Kidney (tissue), 14 donors: ENCODE measurements around the gene RXRA. TPM values are rescaled to one million over a fixed set of nuclear protein-coding genes. Genes with fewer than 3 reads are reported as not detected.

Experiments
- DNase-seq, 5 donors: peaks; one replicate each; pipeline ENCODE4 v3.0.0-alpha.2; 2013 to 2020
- FAIRE-seq: peaks from 2 replicates; lab custom pipeline; 2012; peaks lifted over from hg19 to GRCh38; lab: Jason Lieb, UNC
- H3K27ac ChIP-seq, 2 donors: one replicate each; pipeline ENCODE4 v1.7.0; 2013; ENCODE audit warnings: low read depth in 2 of 2, low read length in 2 of 2, inconsistent platforms in 1 of 2
- H3K27me3 ChIP-seq: one replicate; pipeline ENCODE4 v1.7.1; 2013; ENCODE audit warnings: low read length, inconsistent platforms; ENCODE audit not compliant: control insufficient read depth, insufficient read depth
- H3K36me3 ChIP-seq, 3 donors: one replicate each; pipeline versions ENCODE4 v1.7.0 to v1.7.1; 2013; ENCODE audit warnings: low read length in 3 of 3, control low read depth in 1 of 3, inconsistent platforms in 1 of 3; ENCODE audit not compliant: insufficient read depth in 3 of 3, control insufficient read depth in 2 of 3
- H3K4me1 ChIP-seq, 3 donors: one replicate each; pipeline versions ENCODE4 v1.7.0 to v1.7.1; 2013; ENCODE audit warnings: low read length in 3 of 3, inconsistent platforms in 1 of 3, low read depth in 1 of 3; ENCODE audit not compliant: control insufficient read depth in 2 of 3, insufficient read depth in 2 of 3
- H3K4me3 ChIP-seq, 3 donors: one replicate each; pipeline versions ENCODE4 v1.7.0 to v1.8.1; 2013; ENCODE audit warnings: low read length in 3 of 3, control low read depth in 1 of 3, inconsistent platforms in 1 of 3
- H3K9ac ChIP-seq, 3 donors: one replicate each; pipeline versions ENCODE4 v1.7.0 to v1.7.1; 2013; ENCODE audit warnings: low read length in 3 of 3, control low read depth in 1 of 3, inconsistent platforms in 1 of 3
- H3K9me3 ChIP-seq, 3 donors: one replicate each; pipeline versions ENCODE4 v1.7.0 to v1.7.1; 2013; ENCODE audit warnings: low read length in 3 of 3, control low read depth in 1 of 3, inconsistent platforms in 1 of 3; ENCODE audit not compliant: control insufficient read depth in 2 of 3, insufficient read depth in 1 of 3
- CTCF ChIP-seq: IDR thresholded peaks from 3 replicates; pipeline ENCODE4 v1.5.1; 2012; ENCODE audit warnings: mild to moderate bottlenecking, moderate library complexity, borderline replicate concordance; ENCODE audit not compliant: insufficient read depth; ENCODE audit errors: extremely low read depth
- intact Hi-C: fragments of 100-400 bp; cut with DNase I; formaldehyde crosslinking; loops from one replicate; pipeline ENCODE4 v1.11.1; 2022
- polyA plus RNA-seq: library from polyadenylated mRNA; stranded (reverse); fragments of 350-450 nt; fragmentation: Illumina TruSeq; extraction: RNeasy Lipid Tissue Mini Kit (QIAGEN cat#74804); gene quantifications from one replicate; pipeline ENCODE4 v1.2.3, GENCODE V29; 2014; ENCODE audit warnings: low read depth, low replicate concordance; ENCODE audit not compliant: insufficient read depth
- total RNA-seq: library from RNA; stranded (reverse); fragmentation: NEBNext Ultra II Directional; extraction: Animal tissue kit (Norgen Biotek cat#: 25700); gene quantifications from one replicate; pipeline ENCODE4 v1.2.1, GENCODE V29; 2021
- donor health status: control.
- donor health status: control.
- donor health status: control.
- donor health status: control.
- donor health status: control.
- donor health status: DM: yes; HTN: yes; CAD: no.
- donor health status: Normal renal cell carcinoma (clear cell type).

RXRA gene
- total and polyA plus RNA-seq, 2 donors from 2014 or later, result 24.0 to 49.5 TPM

- Histone ChIP-seq H3K27me3 (no peaks in the 10 kb centered on the region), H3K36me3 (no peaks in the 10 kb centered on the region), H3K4me1 (peaks cover 0 to 45% (median 9%) of the 10 kb centered on the region in 3 donors), H3K9me3 (peaks cover 0 to 8% (median 0%) of the 10 kb centered on the region in 3 donors), H3K27ac (no peak overlapping the region), H3K9ac (no peak overlapping the region), H3K4me3 (no peak overlapping the region)
- DNase-seq, result peak in 1 of 5 donors; percentile 62
- FAIRE-seq, result no peak
- TF ChIP-seq CTCF, result no peak
- intact Hi-C loops, result no loop called here
Observed at GRCh38 chr9:134396825-134397224, 70.6 kb downstream of the RXRA start.

GRCh38 chr9:134398756-134399155 lies 72.5 kb downstream of the RXRA start:
- Histone ChIP-seq H3K36me3 (peaks cover 0 to 6% (median 0%) of the 10 kb centered on the region in 3 donors), H3K4me3 (no peak overlapping the region), H3K9me3 (peaks cover 0 to 8% (median 0%) of the 10 kb centered on the region in 3 donors), H3K27ac (no peak overlapping the region), H3K4me1 (peaks cover 0 to 47% (median 22%) of the 10 kb centered on the region in 3 donors), H3K27me3 (no peaks in the 10 kb centered on the region), H3K9ac (no peak overlapping the region)
- no peak for DNase-seq
- no peak for FAIRE-seq
- intact Hi-C loops, result no loop called here
- TF ChIP-seq CTCF, result no peak

GRCh38 chr9:134399435-134400056 lies 73.3 kb downstream of the RXRA start:
- DNase-seq (no peak), FAIRE-seq (no peak)
- no peak overlapping the region for H3K27ac ChIP-seq
- no peak overlapping the region for H3K4me3 ChIP-seq
- intact Hi-C loops, result no loop called here
- no peak overlapping the region for H3K9ac ChIP-seq
- peaks cover 0 to 47% (median 28%) of the 10 kb centered on the region in 3 donors for H3K4me1 ChIP-seq
- peaks cover 0 to 6% (median 0%) of the 10 kb centered on the region in 3 donors for H3K36me3 ChIP-seq
- peaks cover 0 to 8% (median 0%) of the 10 kb centered on the region in 3 donors for H3K9me3 ChIP-seq
- H3K27me3 ChIP-seq, result no peaks in the 10 kb centered on the region
- peak; percentile 39 for TF ChIP-seq CTCF
